ENCODE results near the gene PRPF19.

DNA sequence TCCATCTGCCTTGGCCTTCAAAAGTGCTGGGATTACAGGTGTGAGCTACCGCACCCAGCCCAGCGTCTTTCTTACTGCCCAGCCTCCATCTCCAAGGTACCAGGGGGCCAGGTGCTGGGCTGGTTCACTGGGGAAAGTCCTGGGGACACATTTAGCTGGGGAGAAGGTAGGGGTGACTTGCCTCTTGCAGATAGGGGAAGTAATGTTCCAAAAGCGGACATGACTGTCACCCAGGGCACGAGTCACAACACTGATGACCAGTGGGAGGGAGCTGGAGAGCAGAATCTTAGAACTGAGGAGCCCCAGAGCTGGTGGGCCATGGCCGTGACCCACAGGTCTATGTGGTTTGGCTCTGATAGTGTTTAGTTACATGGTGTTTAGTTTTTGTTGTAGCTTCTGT, 48.0 kb upstream of the PRPF19 start:
- TF ChIP-seq, protein P1, sequence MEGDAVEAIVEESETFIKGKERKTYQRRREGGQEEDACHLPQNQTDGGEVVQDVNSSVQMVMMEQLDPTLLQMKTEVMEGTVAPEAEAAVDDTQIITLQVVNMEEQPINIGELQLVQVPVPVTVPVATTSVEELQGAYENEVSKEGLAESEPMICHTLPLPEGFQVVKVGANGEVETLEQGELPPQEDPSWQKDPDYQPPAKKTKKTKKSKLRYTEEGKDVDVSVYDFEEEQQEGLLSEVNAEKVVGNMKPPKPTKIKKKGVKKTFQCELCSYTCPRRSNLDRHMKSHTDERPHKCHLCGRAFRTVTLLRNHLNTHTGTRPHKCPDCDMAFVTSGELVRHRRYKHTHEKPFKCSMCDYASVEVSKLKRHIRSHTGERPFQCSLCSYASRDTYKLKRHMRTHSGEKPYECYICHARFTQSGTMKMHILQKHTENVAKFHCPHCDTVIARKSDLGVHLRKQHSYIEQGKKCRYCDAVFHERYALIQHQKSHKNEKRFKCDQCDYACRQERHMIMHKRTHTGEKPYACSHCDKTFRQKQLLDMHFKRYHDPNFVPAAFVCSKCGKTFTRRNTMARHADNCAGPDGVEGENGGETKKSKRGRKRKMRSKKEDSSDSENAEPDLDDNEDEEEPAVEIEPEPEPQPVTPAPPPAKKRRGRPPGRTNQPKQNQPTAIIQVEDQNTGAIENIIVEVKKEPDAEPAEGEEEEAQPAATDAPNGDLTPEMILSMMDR (IDR thresholded peaks at IDR 0.05), result no peak
- no peak for TF ChIP-seq POLR2A (IDR thresholded peaks at IDR 0.05)
